Skin epidermis (tissue), 12 donors: ENCODE measurements around the gene NOTUM.
A peak's percentile ranks its signal among the peaks of the same experiment; 100 is the strongest.
"Not testable (repeated sequence)": the region's sequence is repeated elsewhere in the genome, so short reads cannot be mapped to it uniquely, and the experiment has no call there.

Source experiments
- H3K27ac ChIP-seq, 21 experiments: fragments of 200-600 bp; sonication (generic) in 11 of 21; one replicate each; pipeline ENCODE4 v1.5.0; 2020; ENCODE audit warnings: mild to moderate bottlenecking in 3 of 21, inconsistent platforms in 2 of 21, moderate library complexity in 2 of 21
- H3K4me3 ChIP-seq, 7 experiments: fragments of 200-600 bp; sonication (generic) in 2 of 7; one replicate each; pipeline ENCODE4 v1.5.0; 2020; ENCODE audit warnings: inconsistent platforms in 2 of 7, mild to moderate bottlenecking in 2 of 7, moderate library complexity in 1 of 7

Gene NOTUM

GRCh38 chr17:81998212-81998611 lies 37.2 kb upstream of the NOTUM start:
- Histone ChIP-seq H3K4me3 (no peak overlapping the region), H3K27ac (no peak overlapping the region)

DNA sequence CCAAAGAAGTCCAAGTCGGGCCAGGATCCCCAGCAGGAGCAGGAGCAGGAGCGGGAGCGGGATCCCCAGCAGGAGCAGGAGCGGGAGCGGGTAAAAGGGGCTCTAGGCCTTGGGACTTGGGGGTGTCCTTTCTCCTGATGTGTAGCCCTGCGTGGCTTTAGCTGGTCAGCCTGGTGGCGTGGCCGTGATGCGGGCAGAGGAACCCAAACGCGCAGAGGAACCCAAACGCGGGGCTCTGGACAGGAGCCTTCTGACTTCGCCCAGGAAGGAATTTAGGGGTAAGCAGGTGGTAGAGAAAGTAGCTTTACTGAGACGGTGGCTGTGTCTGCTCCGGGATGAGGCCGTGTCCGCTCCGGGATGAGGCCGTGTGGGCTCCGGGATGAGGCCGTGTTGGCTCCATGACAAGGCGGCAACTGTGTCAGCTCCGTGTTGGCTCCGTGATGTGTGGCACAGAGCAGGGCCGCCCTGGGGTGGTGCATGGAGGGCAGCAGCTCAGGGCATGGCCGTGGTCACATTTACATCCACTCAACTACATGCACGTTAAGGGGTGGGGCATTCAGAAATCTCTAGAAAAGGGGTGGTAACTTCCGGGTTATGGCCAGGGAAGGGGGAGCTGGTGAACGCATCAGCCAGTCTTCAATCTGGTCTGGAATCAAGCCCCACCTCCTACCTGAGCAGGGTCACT lies 35.9 kb upstream of the NOTUM start:
- no peak overlapping the region for H3K4me3 ChIP-seq
- H3K27ac ChIP-seq: no peak overlapping the region

GRCh38 chr17:81996232-81996756 lies 35.3 kb upstream of the NOTUM start:
- no peak overlapping the region for H3K27ac ChIP-seq

GRCh38 chr17:81995463-81996231 lies 34.7 kb upstream of the NOTUM start:
- H3K4me3 ChIP-seq: no peak overlapping the region
- peak overlapping the region in 1 of 21 experiments; percentile 10 for H3K27ac ChIP-seq

More at GRCh38 chr17:81996232-81996756, 35.3 kb upstream of the NOTUM start:
- H3K4me3 ChIP-seq: no peak overlapping the region

DNA sequence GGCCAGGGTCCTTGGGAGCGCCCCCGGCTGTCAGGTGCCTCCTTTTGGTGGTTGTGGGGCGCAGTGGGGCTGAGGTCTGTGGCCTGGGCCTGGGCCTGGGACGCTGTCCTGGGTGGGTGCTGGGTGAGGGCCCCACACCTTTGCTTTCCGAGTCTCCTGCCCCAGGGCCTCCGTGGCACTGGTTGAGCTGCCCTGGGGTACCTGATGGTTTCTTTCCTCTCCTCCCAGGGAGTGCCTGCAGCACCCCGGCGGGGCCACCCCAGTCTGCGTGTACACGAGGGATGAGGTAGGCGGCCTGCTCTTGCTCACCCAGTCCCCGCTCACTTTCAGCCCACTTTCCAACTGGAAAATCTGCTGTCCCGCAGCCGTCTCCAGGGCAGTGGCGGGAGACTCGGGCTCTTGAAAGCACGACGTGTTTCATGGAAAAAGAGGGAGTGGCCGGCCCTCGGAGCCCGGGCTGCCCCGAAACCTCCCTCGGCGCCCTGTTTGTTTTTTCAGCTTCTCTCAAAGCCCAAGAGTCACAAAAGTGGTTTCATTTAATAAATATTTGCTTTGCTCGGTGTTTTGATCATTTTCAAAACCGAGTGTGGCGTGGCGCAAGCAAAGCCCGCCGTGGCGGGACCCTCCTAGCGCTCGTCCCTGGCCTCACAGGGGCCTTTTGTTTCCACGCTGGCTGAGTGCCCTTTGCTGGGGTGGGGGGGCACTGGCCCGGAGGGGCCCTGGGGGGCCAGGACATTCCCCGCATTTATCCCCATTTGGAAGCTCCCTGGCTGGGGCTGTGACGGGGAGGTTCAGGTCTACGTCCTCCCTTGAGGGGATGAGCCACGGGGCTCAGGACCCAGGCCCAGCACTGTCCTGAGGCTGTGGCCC lies 33.8 kb upstream of the NOTUM start:
- H3K4me3 ChIP-seq: no peak overlapping the region
- H3K27ac ChIP-seq: peak overlapping the region in 1 of 21 experiments; percentile 10

- Histone ChIP-seq H3K4me3 (no peak overlapping the region), H3K27ac (no peak overlapping the region)
Observed at GRCh38 chr17:81993729-81994592, 33.0 kb upstream of the NOTUM start.

DNA sequence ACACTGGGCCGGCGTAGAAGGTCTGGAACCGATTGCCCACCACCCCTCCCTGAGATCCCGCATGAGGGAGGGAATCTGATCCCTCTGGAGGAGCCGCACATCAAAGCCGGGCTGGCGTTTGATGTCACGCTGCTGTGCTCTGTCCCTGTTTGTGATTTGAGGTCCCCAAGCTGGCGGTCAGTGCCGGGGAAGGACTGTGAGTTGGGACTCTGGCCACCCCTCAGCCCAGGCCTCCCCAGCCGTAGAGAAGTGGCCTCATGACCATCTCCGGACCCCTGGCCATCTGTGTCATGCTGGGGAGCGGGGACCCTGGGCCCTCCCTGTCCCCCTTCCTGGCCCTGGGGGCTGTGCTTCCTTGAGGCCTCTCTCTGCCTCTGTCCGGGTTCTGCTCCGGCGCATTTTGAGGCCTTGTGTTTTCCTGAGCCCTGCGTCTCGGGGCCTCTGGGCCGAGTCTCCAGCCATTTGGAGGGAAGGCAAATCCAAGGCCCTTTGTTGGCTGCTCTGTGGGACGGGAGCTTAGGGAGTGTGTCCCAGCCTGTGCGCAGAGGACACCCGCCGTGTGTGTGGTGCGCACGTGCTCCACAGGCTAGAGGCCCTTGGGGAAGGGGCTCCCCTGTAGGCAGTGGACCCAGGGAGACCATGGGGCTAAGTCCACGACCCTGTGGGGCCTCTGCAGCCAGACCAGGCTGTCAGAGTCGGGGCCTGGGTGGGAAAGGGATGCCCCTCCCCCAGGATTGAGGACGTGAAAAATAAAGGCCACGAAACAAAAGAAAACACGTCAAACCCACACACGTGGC lies 31.5 kb upstream of the NOTUM start:
- Histone ChIP-seq H3K4me3 (peak overlapping the region in 1 of 7 experiments; percentile 16), H3K27ac (peak overlapping the region in 8 of 21 experiments; percentile 31 to 65 (median 40))

GRCh38 chr17:81991684-81992305 lies 30.8 kb upstream of the NOTUM start:
- Histone ChIP-seq H3K27ac (peak overlapping the region in 8 of 21 experiments; percentile 37 to 65 (median 42)), H3K4me3 (peak overlapping the region in 1 of 7 experiments; percentile 16)

- Histone ChIP-seq H3K4me3 (no peak overlapping the region), H3K27ac (peak overlapping the region in 6 of 21 experiments; percentile 37 to 61 (median 42))
Observed at GRCh38 chr17:81990836-81991683, 30.1 kb upstream of the NOTUM start.

- no peak overlapping the region for H3K4me3 ChIP-seq
- no peak overlapping the region for H3K27ac ChIP-seq
Observed at GRCh38 chr17:81987161-81987770, 26.3 kb upstream of the NOTUM start.

- H3K27ac ChIP-seq: no peak overlapping the region
Observed at GRCh38 chr17:81986606-81987005, 25.6 kb upstream of the NOTUM start.

DNA sequence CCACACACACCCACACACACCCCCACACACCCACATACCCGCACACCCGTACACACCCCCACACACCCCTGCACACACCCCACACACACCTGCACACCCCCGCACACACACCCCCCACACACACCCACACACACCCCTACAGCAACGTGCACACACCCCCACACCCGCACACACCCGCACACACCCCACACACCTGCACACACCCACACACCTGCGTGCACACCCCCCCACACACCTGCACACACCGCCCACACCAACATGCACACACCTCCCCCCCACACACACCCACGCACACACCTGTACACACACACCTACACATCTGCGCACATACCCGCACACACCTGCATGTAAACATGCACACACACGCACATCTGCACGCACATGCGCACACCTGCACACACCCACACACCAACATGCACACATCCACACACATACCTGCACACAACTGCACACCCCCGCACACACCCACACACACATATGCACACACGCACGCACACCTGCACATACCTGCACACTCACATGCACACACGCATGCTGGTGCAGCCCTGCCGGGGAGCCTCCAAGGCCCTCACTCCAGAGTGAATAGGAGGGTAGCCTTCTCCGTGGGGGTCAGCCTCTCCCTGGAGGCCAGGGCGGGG lies 23.9 kb upstream of the NOTUM start:
- Histone ChIP-seq H3K27ac (no peak overlapping the region), H3K4me3 (no peak overlapping the region)

More at GRCh38 chr17:81986606-81987005, 25.6 kb upstream of the NOTUM start:
- H3K4me3 ChIP-seq: no peak overlapping the region

DNA sequence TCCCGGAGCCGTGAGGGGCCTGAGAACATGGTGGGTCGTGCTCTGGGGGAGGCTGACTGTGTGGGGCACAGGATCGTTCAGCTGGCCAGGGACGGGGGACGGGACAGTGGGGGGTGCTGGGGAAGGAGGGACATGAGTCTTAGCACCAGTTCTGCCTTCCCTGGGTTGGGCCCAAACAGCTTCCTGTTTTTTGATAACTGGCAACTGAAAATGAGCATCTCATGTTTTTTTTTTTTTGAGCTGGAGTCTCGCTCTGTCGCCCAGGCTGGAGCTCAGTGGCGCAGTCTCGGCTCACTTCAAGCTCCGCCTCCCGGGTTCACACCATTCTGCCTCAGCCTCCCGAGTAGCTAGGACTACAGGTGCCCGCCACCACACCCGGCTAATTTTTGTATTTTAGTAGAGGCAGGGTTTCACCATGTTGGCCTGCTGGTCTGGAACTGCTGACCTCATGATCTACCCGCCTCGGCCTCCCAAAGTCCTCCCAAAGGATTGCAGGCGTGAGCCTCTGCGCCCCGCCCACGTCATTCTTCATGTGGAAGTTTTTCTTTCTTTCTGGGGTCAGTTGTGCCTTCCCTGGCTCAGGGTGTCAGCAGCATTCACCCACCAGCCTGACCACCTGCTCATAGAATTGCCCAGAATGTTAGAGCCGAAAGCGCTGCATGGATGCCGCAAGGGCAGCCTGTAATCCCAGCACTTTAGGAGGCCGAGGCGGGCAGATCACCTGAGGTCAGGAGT lies 22.8 kb upstream of the NOTUM start:
- Histone ChIP-seq H3K27ac (no peak overlapping the region), H3K4me3 (no peak overlapping the region)

DNA sequence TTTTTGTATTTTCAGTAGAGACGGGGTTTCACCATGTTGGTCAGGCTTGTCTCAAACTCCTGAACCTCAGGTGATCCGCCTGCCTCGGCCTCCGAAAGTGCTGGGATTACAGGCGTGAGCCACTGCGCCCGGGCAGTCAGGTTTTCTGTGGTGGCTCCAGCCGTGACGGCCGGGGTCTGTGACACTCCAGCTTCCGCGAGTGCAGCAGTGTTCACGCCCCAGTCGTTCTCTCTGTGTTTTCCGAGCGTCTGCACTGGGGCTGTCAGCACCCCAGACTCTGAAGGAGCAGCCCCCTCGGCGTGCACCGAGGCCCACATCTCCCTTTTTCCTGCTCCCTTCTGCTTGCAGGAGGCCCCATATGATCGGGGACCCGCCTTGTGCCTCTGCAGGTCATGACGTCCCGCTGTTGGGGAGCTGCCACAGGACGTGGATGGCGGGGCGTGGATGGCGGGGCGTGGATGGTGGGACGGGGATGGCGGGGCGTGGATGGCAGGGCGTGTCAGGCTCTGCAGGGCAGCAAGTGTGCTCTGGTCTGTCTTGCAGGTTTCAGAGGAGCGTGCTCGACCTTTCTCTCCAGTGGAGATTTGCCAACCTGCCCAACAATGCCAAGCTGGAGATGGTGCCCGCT lies 22.1 kb upstream of the NOTUM start:
- Histone ChIP-seq H3K4me3 (no peak overlapping the region), H3K27ac (no peak overlapping the region)

- H3K4me3 ChIP-seq: not testable (repeated sequence)
Observed at GRCh38 chr17:81981511-81981910, 20.5 kb upstream of the NOTUM start.

More at GRCh38 chr17:81981511-81981910, 20.5 kb upstream of the NOTUM start:
- H3K27ac ChIP-seq: not testable (repeated sequence)
